Keratinocyte (primary cell): ENCODE measurements around the gene MKX. TPM values are rescaled to one million over a fixed set of nuclear protein-coding genes. Genes with fewer than 3 reads are reported as not detected.
"Not testable (repeated sequence)": the region's sequence is repeated elsewhere in the genome, so short reads cannot be mapped to it uniquely, and the experiment has no call there.

ENCODE experiments used
- DNase-seq: peaks from one replicate; pipeline ENCODE4 v3.0.0-alpha.2; 2011; ENCODE audit warnings: low read depth, missing footprints, low spot score
- FAIRE-seq: peaks from 2 replicates; lab custom pipeline; 2011; peaks lifted over from hg19 to GRCh38; lab: Jason Lieb, UNC
- H2AFZ ChIP-seq: 2 replicates; pipeline ENCODE4 v1.6.0; 2012; ENCODE audit warnings: low read length, control low read depth, inconsistent platforms; ENCODE audit not compliant: control insufficient read depth
- H3K27ac ChIP-seq: 2 replicates; pipeline ENCODE4 v1.5.1; 2011; ENCODE audit warnings: low read length; ENCODE audit not compliant: control insufficient read depth, insufficient read depth
- H3K27me3 ChIP-seq: 3 replicates; pipeline ENCODE4 v1.6.0; 2011; ENCODE audit warnings: low read length; ENCODE audit not compliant: control insufficient read depth, insufficient read depth; ENCODE audit errors: extremely low read depth
- H3K36me3 ChIP-seq, 2 experiments: 2 replicates in 1 of 2; 3 replicates in 1 of 2; pipeline ENCODE4 v1.5.1; 2011; ENCODE audit warnings: low read length in 2 of 2, mild to moderate bottlenecking in 1 of 2; ENCODE audit not compliant: control insufficient read depth in 2 of 2, insufficient read depth in 2 of 2; ENCODE audit errors: extremely low read depth in 1 of 2
- H3K4me1 ChIP-seq: 3 replicates; pipeline ENCODE4 v1.5.1; 2011; ENCODE audit warnings: low read length; ENCODE audit not compliant: control insufficient read depth, insufficient read depth; ENCODE audit errors: extremely low read depth
- H3K4me2 ChIP-seq: 3 replicates; pipeline ENCODE4 v1.6.0; 2011; ENCODE audit warnings: low read depth, low read length; ENCODE audit not compliant: control insufficient read depth, insufficient read depth; ENCODE audit errors: extremely low read depth
- H3K4me3 ChIP-seq, 3 experiments: fragments of 200-600 bp in 1 of 3; sonication (generic) in 1 of 3; 2 replicates in 2 of 3; 3 replicates in 1 of 3; pipeline ENCODE4 v1.5.1; 2011 to 2016; ENCODE audit warnings: low read length in 3 of 3, mild to moderate bottlenecking in 3 of 3, control low read depth in 2 of 3, inconsistent platforms in 1 of 3, low read depth in 1 of 3, mixed read lengths in 1 of 3, mixed run types in 1 of 3, moderate library complexity in 1 of 3; ENCODE audit not compliant: control insufficient read depth in 2 of 3, insufficient read depth in 2 of 3; ENCODE audit errors: extremely low read depth in 1 of 3
- H3K79me2 ChIP-seq: 2 replicates; pipeline ENCODE4 v1.6.0; 2012; ENCODE audit warnings: low read length; ENCODE audit not compliant: control insufficient read depth, insufficient read depth
- H3K9ac ChIP-seq: 3 replicates; pipeline ENCODE4 v1.6.0; 2011; ENCODE audit warnings: low read length; ENCODE audit not compliant: control insufficient read depth, insufficient read depth; ENCODE audit errors: extremely low read depth
- H3K9me1 ChIP-seq: 3 replicates; pipeline ENCODE4 v1.6.0; 2011; ENCODE audit warnings: low read length; ENCODE audit not compliant: control insufficient read depth, insufficient read depth; ENCODE audit errors: extremely low read depth
- H3K9me3 ChIP-seq: 2 replicates; pipeline ENCODE4 v1.5.1; 2012; ENCODE audit warnings: low read depth, low read length; ENCODE audit not compliant: control insufficient read depth
- H4K20me1 ChIP-seq: 3 replicates; pipeline ENCODE4 v1.6.0; 2011; ENCODE audit warnings: low read length; ENCODE audit not compliant: control insufficient read depth, insufficient read depth; ENCODE audit errors: extremely low read depth
- CTCF ChIP-seq, 3 experiments: IDR thresholded peaks in 1 of 3; conservative IDR thresholded peaks in 1 of 3; optimal IDR thresholded peaks in 1 of 3; 2 replicates in 2 of 3; 3 replicates in 1 of 3; pipeline versions ENCODE3 to v1.5.1; 2011; ENCODE audit warnings: low read length in 3 of 3, mild to moderate bottlenecking in 3 of 3, moderate library complexity in 2 of 3, control low read depth in 1 of 3, inconsistent platforms in 1 of 3; ENCODE audit not compliant: insufficient read depth in 2 of 3; ENCODE audit errors: extremely low read depth in 1 of 3
- EZH2 ChIP-seq: IDR thresholded peaks from one replicate; pipeline ENCODE4 v1.6.1; 2012; ENCODE audit warnings: inconsistent platforms, mild to moderate bottlenecking, low read length, moderate library complexity
- dilution Hi-C: fragments of 300-500 bp; cut with MboI; formaldehyde crosslinking; loops from one replicate; pipeline ENCODE4 v1.7.0; 2020; ENCODE audit warnings: low sequenced_read_pairs; ENCODE audit not compliant: extremely low pct_ligation_motif_present
- polyA plus RNA-seq, 5 experiments: library from polyadenylated mRNA; depleted of rRNA in 3 of 5; stranded (reverse) in 3 of 5; stranded (forward) in 1 of 5; unstranded in 1 of 5; fragments of >200 nt; gene quantifications; 1 replicate in 1 of 5; 2 replicates in 3 of 5; 3 replicates in 1 of 5; pipeline versions ENCODE4 v1.2.1 to v1.2.3, GENCODE V29; 2011 to 2012; ENCODE audit warnings: missing spikeins in 2 of 5, low read depth in 1 of 5, low replicate concordance in 1 of 5

Gene MKX
- polyA plus RNA-seq, 1 donor (not counting 4 experiments of a cell fraction or from before 2014, with no cell fraction given) = 0.04 TPM

- Histone ChIP-seq H4K20me1 (no peaks in the 10 kb centered on the region), H3K4me3 (no peak overlapping the region), H3K9me3 (no peaks in the 10 kb centered on the region), H3K4me2 (no peak overlapping the region), H3K36me3 (no peaks in the 10 kb centered on the region), H3K4me1 (no peaks in the 10 kb centered on the region), H2AFZ (no peak overlapping the region), H3K27ac (no peak overlapping the region), H3K27me3 (peaks cover 4% of the 10 kb centered on the region), H3K79me2 (no peaks in the 10 kb centered on the region), H3K9ac (no peak overlapping the region), H3K9me1 (no peaks in the 10 kb centered on the region)
- DNase-seq (no peak), FAIRE-seq (no peak)
- TF ChIP-seq EZH2 (no peak), CTCF (optimal IDR thresholded peaks at IDR 0.05 in 1 of 3, IDR thresholded peaks at IDR 0.05 in 1 of 3, conservative IDR thresholded peaks at IDR 0.05 in 1 of 3; ENCODE audit: extremely low read depth in 1 of 3, insufficient read depth in 2 of 3, low read length in 3 of 3) (no peak)
- dilution Hi-C loops = no loop called here
Measured at GRCh38 chr10:27683226-27683625, 62.4 kb downstream of the MKX start.

- FAIRE-seq, H3K4me2 ChIP-seq, H3K4me1 ChIP-seq, DNase-seq, H4K20me1 ChIP-seq, H3K27me3 ChIP-seq, dilution Hi-C loops, H3K36me3 ChIP-seq, H3K79me2 ChIP-seq, H2AFZ ChIP-seq, H3K4me3 ChIP-seq, H3K9me1 ChIP-seq, H3K27ac ChIP-seq, H3K9me3 ChIP-seq, H3K9ac ChIP-seq: not testable (repeated sequence)
Measured at GRCh38 chr10:27681795-27682194, 63.8 kb downstream of the MKX start.
